HG03175 (cell line): ENCODE measurements around the gene ZYG11A.
"Not testable (repeated sequence)": the region's sequence is repeated elsewhere in the genome, so short reads cannot be mapped to it uniquely, and the experiment has no call there.

Experiments used
- ATAC-seq: cut with Tn5 transposase; IDR thresholded peaks from one replicate; pipeline ENCODE4 v1.9.1; 2021; ENCODE audit warnings: mild to moderate bottlenecking, moderate library complexity; ENCODE audit not compliant: unreplicated experiment

Gene ZYG11A

DNA sequence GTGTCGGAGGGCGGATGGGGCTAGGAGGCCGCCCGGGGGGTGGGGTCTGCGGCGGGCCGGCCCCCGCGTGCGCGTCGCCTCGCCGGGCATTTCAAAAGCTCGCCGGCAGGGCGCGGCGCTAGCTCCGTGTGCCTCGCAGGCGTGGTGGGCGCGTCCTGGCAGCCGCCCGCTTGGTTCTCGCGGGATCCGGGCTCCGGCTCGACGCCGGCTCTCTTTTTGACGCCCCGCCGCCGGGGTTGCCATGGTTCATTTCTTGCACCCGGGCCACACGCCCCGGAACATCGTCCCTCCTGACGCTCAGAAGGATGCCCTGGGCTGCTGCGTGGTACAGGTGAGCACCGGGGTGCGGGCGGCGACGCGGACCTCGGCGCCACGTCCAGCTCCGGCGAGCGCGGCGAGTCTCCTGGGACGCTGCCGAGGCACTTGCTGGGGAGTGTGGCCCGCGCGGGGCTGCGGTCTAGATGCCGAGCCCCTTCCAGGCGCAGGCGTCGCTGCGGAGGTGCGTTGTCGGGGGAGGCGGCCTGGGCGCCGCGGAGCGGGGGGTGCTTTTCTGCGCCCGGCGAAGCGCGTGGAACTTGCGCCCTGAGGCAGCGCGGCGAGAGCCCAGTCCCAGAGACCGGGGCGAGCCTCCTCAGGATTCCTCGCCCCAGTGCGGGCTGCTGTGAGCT, at the start of gene ZYG11A:
ZYG11A (plus strand) TSS at position 118 of the 668 bp plus-strand sequence; CDS start at position 242, 124 bp downstream.
- ATAC-seq = peak; percentile 92

DNA sequence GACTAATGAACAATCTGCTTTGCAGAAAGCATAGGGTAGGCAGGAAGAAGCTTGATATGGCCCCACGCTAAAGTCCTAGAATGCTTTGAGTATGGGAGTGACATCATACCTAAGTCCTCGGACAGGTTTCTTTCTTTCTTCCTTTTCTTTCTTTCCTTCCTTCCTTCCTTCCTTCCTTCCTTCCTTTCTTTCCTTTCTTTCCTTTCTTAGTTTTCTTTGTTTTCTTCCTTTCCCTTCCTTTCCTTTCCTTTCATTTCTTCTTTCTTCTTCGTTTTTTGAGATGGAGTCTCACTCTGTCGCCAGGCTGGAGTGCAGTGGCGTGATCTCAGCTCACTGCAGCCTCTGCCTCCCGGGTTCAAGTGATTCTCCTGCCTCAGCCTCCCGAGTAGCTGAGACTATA, 48.8 kb upstream of the ZYG11A start:
- not testable (repeated sequence) for ATAC-seq

- no peak for ATAC-seq
Observed at GRCh38 chr1:52795464-52795863, 47.1 kb upstream of the ZYG11A start.

GRCh38 chr1:52798331-52798730, 44.2 kb upstream of the ZYG11A start:
- ATAC-seq = no peak

DNA sequence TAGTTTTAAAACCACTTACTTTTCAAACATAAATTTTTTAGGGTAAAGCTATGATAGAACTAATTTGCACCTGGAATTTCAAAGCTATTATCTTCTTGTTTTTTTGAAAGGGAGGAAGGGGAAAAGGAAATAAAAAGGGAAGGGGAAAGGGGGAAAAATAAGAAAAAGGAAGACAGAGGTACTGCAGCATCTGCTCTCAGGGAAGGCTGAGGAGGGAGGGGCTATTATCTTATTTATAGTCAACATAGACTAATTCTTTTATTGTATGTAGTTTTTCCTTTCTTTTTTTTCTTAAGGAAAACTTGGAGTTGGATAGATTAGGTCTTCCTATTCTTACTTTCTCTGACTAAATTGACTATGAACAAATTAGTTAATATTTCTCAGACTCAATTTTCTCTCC, 41.5 kb upstream of the ZYG11A start:
- ATAC-seq = no peak

DNA sequence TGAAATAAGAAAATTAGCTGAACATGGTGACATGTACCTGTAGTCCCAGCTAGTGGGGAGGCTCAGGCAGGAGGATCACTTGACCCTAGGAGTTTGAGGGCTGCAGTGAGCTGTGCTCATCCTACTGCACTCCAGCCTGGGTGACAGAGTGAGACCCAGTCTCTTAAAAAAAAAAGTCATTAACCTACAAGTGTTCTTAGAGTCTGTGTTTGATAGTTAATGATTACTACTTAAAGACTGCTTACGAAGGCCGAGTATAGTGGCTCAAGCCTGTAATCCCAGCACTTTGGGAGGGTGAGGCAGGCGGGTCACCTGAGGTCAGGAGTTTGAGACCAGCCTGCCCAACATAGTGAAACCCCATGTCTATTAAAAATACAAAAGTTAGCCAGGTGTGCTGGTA, 38.5 kb upstream of the ZYG11A start:
- not testable (repeated sequence) for ATAC-seq

GRCh38 chr1:52814465-52814864, 28.1 kb upstream of the ZYG11A start:
- no peak for ATAC-seq

DNA sequence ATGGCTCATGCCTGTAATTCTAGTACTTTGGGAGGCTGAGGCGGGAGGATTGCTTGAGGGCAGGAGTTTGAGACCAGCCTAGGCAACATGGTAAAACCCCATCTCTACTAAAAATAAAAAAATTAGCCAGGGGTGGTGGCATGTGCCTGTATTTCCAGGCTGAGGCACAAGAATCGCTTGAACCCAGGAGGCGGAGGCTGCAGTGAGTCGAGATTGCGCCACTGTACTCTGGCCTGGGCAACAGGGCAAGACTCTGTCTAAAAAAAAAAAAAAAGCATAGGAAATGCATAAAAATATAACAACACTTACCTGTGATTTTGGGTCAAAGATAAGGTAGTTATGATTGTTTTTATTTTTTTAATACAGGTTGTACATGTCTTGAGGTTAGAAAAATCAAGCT, 21.7 kb upstream of the ZYG11A start:
- ATAC-seq = not testable (repeated sequence)

DNA sequence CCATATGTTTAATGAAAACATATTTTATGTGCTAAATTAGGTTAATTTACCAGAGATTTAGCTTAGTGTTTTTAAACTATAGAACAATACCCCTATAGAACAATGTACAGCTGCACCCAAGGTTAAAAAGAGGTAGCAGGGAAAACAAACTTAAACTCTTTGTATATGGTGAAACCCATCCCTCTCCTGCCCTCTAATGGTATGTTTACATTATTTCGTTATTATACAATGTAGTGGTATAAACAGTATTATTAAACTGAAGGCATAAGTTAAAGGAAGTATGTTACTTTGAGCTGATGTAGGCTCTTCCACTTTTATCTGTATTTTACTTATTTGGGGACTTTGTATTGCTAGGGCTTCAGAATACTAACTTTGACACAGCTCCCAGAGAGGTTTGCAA, 16.7 kb upstream of the ZYG11A start:
- no peak for ATAC-seq

- no peak for ATAC-seq
Observed at GRCh38 chr1:52834798-52835197, 7.8 kb upstream of the ZYG11A start.

- no peak for ATAC-seq
Observed at GRCh38 chr1:52836035-52836434, 6.5 kb upstream of the ZYG11A start.

DNA sequence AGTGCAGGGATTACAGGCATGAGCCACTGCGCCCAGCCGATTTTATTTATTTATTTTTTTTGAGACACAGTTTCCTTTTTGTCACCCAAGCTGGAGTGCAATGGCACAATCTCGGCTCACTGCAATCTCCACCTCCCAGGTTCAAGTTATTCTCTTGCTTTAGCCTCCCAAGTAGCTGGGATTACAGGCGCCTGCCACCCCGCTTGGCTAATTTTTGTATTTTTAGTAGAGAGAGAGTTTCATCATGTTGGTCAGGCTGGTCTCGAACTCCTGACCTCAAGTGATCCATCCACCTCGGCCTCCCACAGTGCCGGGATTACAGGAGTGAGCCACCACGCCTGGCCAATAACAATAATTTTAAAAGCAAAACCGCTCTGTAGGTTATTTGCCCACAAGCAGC, 3.4 kb upstream of the ZYG11A start:
- ATAC-seq = not testable (repeated sequence)

DNA sequence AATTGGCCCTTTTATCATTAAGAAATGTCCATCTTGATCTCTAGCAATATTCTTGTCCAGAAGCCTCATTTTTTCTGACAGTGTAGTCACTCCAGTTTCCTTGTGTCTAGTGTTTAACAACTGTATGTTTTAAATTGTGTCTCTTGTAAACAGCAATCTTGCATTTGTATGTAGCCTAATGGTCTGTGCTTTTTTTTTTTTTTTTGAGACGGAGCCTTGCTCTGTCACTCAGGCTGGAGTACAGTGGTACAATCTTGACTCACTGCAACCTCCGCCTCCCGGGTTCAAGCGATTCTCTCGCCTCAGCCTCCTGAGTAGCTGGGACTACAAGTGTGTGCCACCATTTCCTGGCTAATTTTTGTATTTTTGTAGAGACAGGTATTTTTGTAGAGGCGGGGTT, 2.6 kb downstream of the ZYG11A start:
- ATAC-seq = not testable (repeated sequence)

- ATAC-seq = no peak
Observed at GRCh38 chr1:52848423-52848822, 5.9 kb downstream of the ZYG11A start.

DNA sequence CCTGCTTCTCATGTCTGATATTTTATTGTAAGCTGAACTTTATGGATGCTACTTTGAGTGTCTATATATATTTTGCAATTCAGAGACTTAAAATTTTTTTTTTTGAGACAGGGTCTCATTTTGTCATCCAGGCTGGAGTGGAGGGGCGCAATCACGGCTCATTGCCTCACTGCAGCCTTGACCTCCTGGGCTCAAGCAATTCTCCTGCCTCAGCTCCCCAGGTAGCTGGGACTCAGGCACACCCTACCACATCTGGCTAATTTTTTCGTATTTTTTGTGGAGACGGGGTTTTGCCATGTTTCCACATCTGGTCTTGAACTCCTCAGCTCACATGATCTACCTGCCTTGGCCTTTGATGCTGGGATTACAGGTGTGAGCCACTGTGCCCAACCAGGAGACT, 8.4 kb downstream of the ZYG11A start:
- ATAC-seq = no peak

DNA sequence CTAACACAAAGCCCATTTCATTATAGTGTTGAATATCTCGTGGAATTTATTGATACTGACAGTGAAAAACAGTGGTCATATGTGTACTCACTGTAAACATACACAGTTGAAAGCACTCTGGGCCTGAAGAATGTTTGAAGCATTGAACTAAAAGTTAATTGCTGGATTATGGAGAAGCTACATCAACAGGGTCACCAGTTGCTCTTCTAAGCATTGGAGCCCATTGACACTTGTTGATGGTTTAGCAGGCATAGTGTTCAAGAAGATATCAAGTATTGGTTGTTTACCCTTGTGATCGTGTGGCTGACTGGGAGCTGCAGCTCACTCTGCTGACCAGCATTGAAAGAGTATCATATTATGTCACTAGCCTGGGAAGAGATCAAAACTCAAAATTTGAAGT, 10.3 kb downstream of the ZYG11A start:
- ATAC-seq = no peak

DNA sequence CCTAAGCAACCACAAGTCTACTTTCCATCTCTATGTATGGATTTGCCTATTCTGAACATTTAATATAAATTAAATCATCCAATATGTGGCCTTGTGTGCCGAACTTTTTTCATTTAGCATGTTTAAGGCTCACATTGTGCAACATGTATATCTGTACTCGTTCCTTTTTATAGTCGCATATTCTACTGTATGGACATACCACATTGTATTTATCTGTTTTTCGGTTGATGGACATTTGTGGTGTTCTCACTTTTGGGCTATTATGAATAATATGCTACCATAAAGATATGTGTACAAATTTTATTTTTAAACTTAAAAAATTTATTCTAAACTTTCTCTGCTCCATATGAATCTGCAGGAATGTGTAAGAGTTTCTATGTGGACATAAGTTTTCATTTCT, 13.0 kb downstream of the ZYG11A start:
- no peak for ATAC-seq

DNA sequence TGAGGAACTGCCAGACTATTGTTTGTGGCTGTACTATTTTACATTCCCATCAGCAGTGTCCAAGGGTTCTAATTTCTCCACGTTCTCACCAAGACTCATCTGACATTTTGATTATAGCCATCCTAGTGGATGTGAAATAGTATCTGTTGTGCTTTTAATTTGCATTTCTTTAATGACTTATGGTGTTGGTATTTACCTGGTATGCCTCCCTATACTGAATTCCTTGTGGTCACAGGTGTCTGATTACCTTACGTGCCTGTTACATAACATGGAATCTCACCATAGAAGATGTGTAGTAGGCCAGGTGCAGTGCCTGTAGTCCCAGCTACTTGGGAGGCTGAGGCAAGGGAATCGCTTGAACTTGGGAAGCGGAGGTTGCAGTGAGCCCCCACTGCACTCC, 13.5 kb downstream of the ZYG11A start:
- ATAC-seq = no peak

DNA sequence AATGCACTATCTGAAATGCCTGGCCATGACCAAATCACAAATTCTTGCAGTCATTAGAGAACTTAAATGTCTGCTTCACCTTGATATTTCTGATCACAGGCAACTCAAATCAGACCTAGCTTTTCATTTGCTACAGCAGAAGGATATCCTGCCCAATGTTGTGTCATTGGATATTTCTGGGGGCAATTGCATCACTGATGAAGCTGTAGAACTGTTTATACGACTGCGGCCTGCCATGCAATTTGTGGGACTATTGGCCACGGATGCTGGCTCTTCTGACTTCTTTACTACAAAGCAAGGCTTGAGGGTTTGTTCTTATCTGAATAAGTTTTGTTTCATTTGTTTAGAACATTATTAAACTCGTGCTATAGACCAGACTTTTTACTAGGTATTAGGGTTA, 14.9 kb downstream of the ZYG11A start:
- ATAC-seq = no peak

- no peak for ATAC-seq
Observed at GRCh38 chr1:52862666-52863458, 20.3 kb downstream of the ZYG11A start.

- peak; percentile 70 for ATAC-seq
Observed at GRCh38 chr1:52867087-52867863, 24.7 kb downstream of the ZYG11A start.

DNA sequence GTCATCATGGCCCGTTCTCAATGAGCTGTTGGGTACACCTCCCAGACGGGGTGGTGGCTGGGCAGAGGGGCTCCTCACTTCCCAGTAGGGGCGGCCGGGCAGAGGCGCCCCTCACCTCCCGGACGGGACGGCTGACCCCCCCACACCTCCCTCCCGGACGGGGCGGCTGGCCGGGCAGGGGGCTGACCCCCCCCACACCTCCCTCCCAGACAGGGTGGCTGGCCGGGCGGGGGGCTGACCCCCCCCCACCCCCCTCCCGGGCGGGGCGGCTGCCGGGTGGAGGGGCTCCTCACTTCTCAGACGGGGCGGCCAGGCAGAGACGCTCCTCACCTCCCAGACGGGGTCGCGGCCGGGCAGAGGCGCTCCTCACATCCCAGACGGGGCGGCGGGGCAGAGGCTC, 27.2 kb downstream of the ZYG11A start:
- not testable (repeated sequence) for ATAC-seq
